H1 (cell line): ENCODE data around the gene SDF2L1. TPM values are rescaled to one million over a fixed set of nuclear protein-coding genes. Genes with fewer than 3 reads are reported as not detected.

Source experiments
- CTCF ChIA-PET: fragments of 300-600 bp; sonication (Branson Sonifier 250); formaldehyde crosslinking; loops from one replicate; lab custom pipeline; 2021; ENCODE audit not compliant: partially characterized antibody; lab: Charles Lee
- POLR2A ChIA-PET: fragments of 300-600 bp; sonication (Branson Sonifier 250); formaldehyde crosslinking; loops from one replicate; lab custom pipeline; 2021; ENCODE audit warnings: inconsistent platforms; ENCODE audit not compliant: partially characterized antibody; lab: Charles Lee
- DNase-seq, 2 experiments: peaks; one replicate each; pipeline versions ENCODE4 v3.0.0 to v3.0.0-alpha.2; 2010 to 2022; ENCODE audit warnings: low spot score in 2 of 2, low read depth in 1 of 2, mixed read lengths in 1 of 2
- FAIRE-seq: peaks from 2 replicates; lab custom pipeline; 2011; peaks lifted over from hg19 to GRCh38; lab: Jason Lieb, UNC
- H2AFZ ChIP-seq: 2 replicates; pipeline ENCODE4 v1.8.1; 2012; ENCODE audit warnings: low read length, inconsistent platforms
- H2AK5ac ChIP-seq: 2 replicates; pipeline ENCODE4 v1.6.1; 2013; ENCODE audit warnings: low read depth, low read length
- H2BK120ac ChIP-seq: replicated peaks from 2 replicates; pipeline ENCODE3; 2013; ENCODE audit warnings: low read depth, low read length, inconsistent platforms
- H2BK12ac ChIP-seq: 2 replicates; pipeline ENCODE4 v1.6.1; 2013; ENCODE audit warnings: low read depth, low read length
- H2BK15ac ChIP-seq: 2 replicates; pipeline ENCODE4 v1.6.1; 2013; ENCODE audit warnings: low read length
- H2BK20ac ChIP-seq: 2 replicates; pipeline ENCODE4 v1.6.1; 2013; ENCODE audit warnings: low read length
- H2BK5ac ChIP-seq: 2 replicates; pipeline ENCODE4 v1.6.1; 2013; ENCODE audit warnings: low read depth, low read length
- H3K14ac ChIP-seq: 2 replicates; pipeline ENCODE4 v1.6.1; 2013; ENCODE audit warnings: inconsistent platforms; ENCODE audit not compliant: insufficient read length
- H3K18ac ChIP-seq: 2 replicates; pipeline ENCODE4 v1.6.1; 2013; ENCODE audit warnings: low read length; ENCODE audit errors: extremely low read depth
- H3K23ac ChIP-seq: 2 replicates; pipeline ENCODE4 v1.6.1; 2013; ENCODE audit warnings: inconsistent platforms; ENCODE audit not compliant: insufficient read length
- H3K23me2 ChIP-seq: 2 replicates; pipeline ENCODE4 v1.6.1; 2013; ENCODE audit warnings: low read depth, low read length
- H3K27ac ChIP-seq: 2 replicates; pipeline ENCODE4 v1.6.1; 2011; ENCODE audit warnings: low read depth, low read length, inconsistent platforms
- H3K27me3 ChIP-seq, 4 experiments: replicated peaks in 1 of 4; 1 replicate in 1 of 4; 2 replicates in 3 of 4; pipeline versions ENCODE4 v1.6.1 to v1.8.1; 2011 to 2013; ENCODE audit warnings: low read length in 3 of 4, mild to moderate bottlenecking in 3 of 4, inconsistent platforms in 2 of 4, mixed read lengths in 2 of 4, moderate library complexity in 1 of 4; ENCODE audit not compliant: control insufficient read depth in 3 of 4, insufficient read depth in 3 of 4; ENCODE audit errors: extremely low read depth in 1 of 4
- H3K36me3 ChIP-seq, 4 experiments: 2 replicates each; pipeline versions ENCODE4 v1.6.1 to v1.8.1; 2011 to 2013; ENCODE audit warnings: mild to moderate bottlenecking in 4 of 4, low read length in 3 of 4, moderate library complexity in 2 of 4, control low read depth in 1 of 4, inconsistent platforms in 1 of 4; ENCODE audit not compliant: insufficient read depth in 4 of 4, control insufficient read depth in 2 of 4
- H3K4ac ChIP-seq: replicated peaks from 2 replicates; pipeline ENCODE3; 2013; ENCODE audit warnings: low read length, low read depth, mixed read lengths, inconsistent platforms; ENCODE audit not compliant: insufficient read length
- H3K4me1 ChIP-seq, 4 experiments: replicated peaks in 1 of 4; 1 replicate in 1 of 4; 2 replicates in 3 of 4; pipeline versions ENCODE4 v1.6.1 to v1.8.1; 2011 to 2013; ENCODE audit warnings: low read length in 3 of 4, inconsistent platforms in 2 of 4, mixed read lengths in 1 of 4; ENCODE audit not compliant: insufficient read depth in 4 of 4, control insufficient read depth in 3 of 4
- H3K4me2 ChIP-seq, 2 experiments: 2 replicates each; pipeline versions ENCODE4 v1.6.1 to v1.8.1; 2011 to 2013; ENCODE audit warnings: low read depth in 2 of 2, low read length in 2 of 2, control low read depth in 1 of 2, inconsistent platforms in 1 of 2, mild to moderate bottlenecking in 1 of 2; ENCODE audit not compliant: insufficient read depth in 1 of 2
- H3K4me3 ChIP-seq, 4 experiments: fragments of 200-600, 300-600 bp in 1 of 4; sonication (generic), shearing (Covaris generic), sonication (Bioruptor Twin) in 1 of 4; 2 replicates each; pipeline versions ENCODE4 v1.5.1 to v1.8.1; 2011 to 2016; ENCODE audit warnings: low read length in 4 of 4, low read depth in 3 of 4, control low read depth in 2 of 4, inconsistent platforms in 2 of 4, mild to moderate bottlenecking in 2 of 4, mixed read lengths in 1 of 4, moderate library complexity in 1 of 4; ENCODE audit not compliant: insufficient read depth in 2 of 4; ENCODE audit errors: extremely low read depth in 1 of 4
- H3K56ac ChIP-seq: replicated peaks from 2 replicates; pipeline ENCODE3; 2013; ENCODE audit warnings: low read depth, mild to moderate bottlenecking, mixed read lengths, low read length, inconsistent platforms; ENCODE audit not compliant: insufficient read length
- H3K79me1 ChIP-seq: 2 replicates; pipeline ENCODE4 v1.6.1; 2013; ENCODE audit warnings: low read depth, low read length, control low read depth
- H3K79me2 ChIP-seq, 2 experiments: 2 replicates each; pipeline versions ENCODE4 v1.6.1 to v1.8.1; 2012 to 2013; ENCODE audit warnings: low read length in 2 of 2, mild to moderate bottlenecking in 2 of 2, inconsistent platforms in 1 of 2; ENCODE audit not compliant: insufficient read depth in 2 of 2, control insufficient read depth in 1 of 2
- H3K9ac ChIP-seq, 4 experiments: replicated peaks in 1 of 4; 1 replicate in 1 of 4; 2 replicates in 3 of 4; pipeline versions ENCODE4 v1.6.1 to v1.8.1; 2011 to 2013; ENCODE audit warnings: low read depth in 3 of 4, low read length in 3 of 4, control low read depth in 2 of 4, mild to moderate bottlenecking in 2 of 4, moderate library complexity in 2 of 4, inconsistent platforms in 1 of 4; ENCODE audit errors: extremely low read depth in 1 of 4
- H3K9me3 ChIP-seq, 2 experiments: 2 replicates each; pipeline versions ENCODE4 v1.6.1 to v1.8.1; 2012 to 2013; ENCODE audit warnings: mild to moderate bottlenecking in 2 of 2, moderate library complexity in 2 of 2, control low read depth in 1 of 2, inconsistent platforms in 1 of 2, low read depth in 1 of 2, low read length in 1 of 2, mixed read lengths in 1 of 2; ENCODE audit not compliant: insufficient read depth in 2 of 2
- H4K20me1 ChIP-seq, 2 experiments: replicated peaks in 1 of 2; 2 replicates each; pipeline versions ENCODE3 to v1.8.1; 2011 to 2013; ENCODE audit warnings: inconsistent platforms in 2 of 2, low read length in 2 of 2, mild to moderate bottlenecking in 1 of 2; ENCODE audit not compliant: insufficient read depth in 2 of 2, control insufficient read depth in 1 of 2
- H4K5ac ChIP-seq: 2 replicates; pipeline ENCODE4 v1.6.1; 2013; ENCODE audit warnings: low read length, low read depth, mixed read lengths, inconsistent platforms; ENCODE audit not compliant: insufficient read length
- H4K8ac ChIP-seq: 2 replicates; pipeline ENCODE4 v1.8.0; 2013; ENCODE audit warnings: mild to moderate bottlenecking, moderate library complexity, low read length, inconsistent platforms; ENCODE audit not compliant: insufficient read depth; ENCODE audit errors: extremely low read depth
- H4K91ac ChIP-seq: replicated peaks from 2 replicates; pipeline ENCODE3; 2013; ENCODE audit warnings: low read length, mixed read lengths, inconsistent platforms; ENCODE audit not compliant: insufficient read length
- SIRT6 ChIP-seq: IDR thresholded peaks from one replicate; pipeline ENCODE4 v1.7.1; 2012; ENCODE audit warnings: low read length, inconsistent platforms
- SP2 ChIP-seq: IDR thresholded peaks from 2 replicates; pipeline ENCODE4 v1.6.1; 2012; ENCODE audit warnings: mild to moderate bottlenecking, low read length, inconsistent platforms
- WGBS, 2 experiments: shearing (Covaris generic) in 1 of 2; methylation state at CpG; one replicate each; pipeline versions ENCODE4 v1.1.6 to v1.1.7; 2013 to 2015; ENCODE audit warnings: low lambda C conversion rate in 2 of 2, mixed read lengths in 2 of 2, inconsistent platforms in 1 of 2, low coverage in 1 of 2, missing lambda C conversion rate in 1 of 2; ENCODE audit not compliant: insufficient replicate concordance in 2 of 2, insufficient coverage in 1 of 2, insufficient read length in 1 of 2; ENCODE audit errors: extremely low coverage in 1 of 2, missing lambda C conversion rate in 1 of 2; 5-methylcytosine and 5-hydroxymethylcytosine counted together
- polyA plus RNA-seq, 7 experiments: library from polyadenylated mRNA; depleted of rRNA in 3 of 7; stranded (reverse) in 5 of 7; unstranded in 2 of 7; fragments of >200 nt in 5 of 7; fragments of 200-250 nt in 2 of 7; gene quantifications; 1 replicate in 5 of 7; 2 replicates in 1 of 7; 4 replicates in 1 of 7; pipeline versions ENCODE4 v1.2.1 to v1.2.3, GENCODE V29; 2011 to 2013; ENCODE audit warnings: missing spikeins in 2 of 7, mixed read lengths in 2 of 7
- total RNA-seq: library from RNA; stranded (reverse); fragmentation: NEBNext Ultra II Directional; extraction: Animal tissue kit (Norgen Biotek cat#: 25700); gene quantifications from 2 replicates; pipeline ENCODE4 v1.2.1, GENCODE V29; 2021

Gene SDF2L1
- total and polyA plus RNA-seq, 2 of the 8 experiments (the other 6 are each of a cell fraction or from before 2014, with no cell fraction given) = 51.1 to 59.6 TPM

- H2AK5ac ChIP-seq = no peak overlapping the region
- no peak overlapping the region for H3K18ac ChIP-seq
- DNase-seq (no peak), FAIRE-seq (no peak)
- H3K79me1 ChIP-seq = peaks cover 18% of the 10 kb centered on the region
- H3K23me2 ChIP-seq = no peaks in the 10 kb centered on the region
- H4K5ac ChIP-seq = no peak overlapping the region
- H3K56ac ChIP-seq = no peak overlapping the region
- ChIA-PET POLR2A (interaction anchor here (1.5 to 2.1 kb wide), 3 partner anchors 13 to 57 kb away, joined by 3 to 5 read pairs (median 4); no protein-coding TSS in a partner anchor), CTCF (interaction anchor here (0.5 to 24.1 kb wide), 13 partner anchors 9 to 336 kb away, joined by 3 to 499 read pairs (median 9); partner anchors contain the start of genes CCDC116 and SDF2L1)
- no peak overlapping the region for H2BK120ac ChIP-seq
- no peak overlapping the region for H2BK12ac ChIP-seq
- no peak overlapping the region for H3K9ac ChIP-seq
- H4K20me1 ChIP-seq = peaks cover 34 to 46% of the 10 kb centered on the region in 2 experiments
- H2BK15ac ChIP-seq = no peak overlapping the region
- WGBS, 2 experiments = 86% methylated on average over 6 of the region's 7 CpGs; no CpG with 5 or more reads in 1 of the 2 experiments
- H3K9me3 ChIP-seq = no peaks in the 10 kb centered on the region
- no peaks in the 10 kb centered on the region for H3K27me3 ChIP-seq
- no peak overlapping the region for H2BK20ac ChIP-seq
- peaks cover 0 to 23% of the 10 kb centered on the region in 2 experiments; a peak in 1 of 4 replicates for H3K79me2 ChIP-seq
- no peaks in the 10 kb centered on the region; a peak in 4 of 7 replicates for H3K4me1 ChIP-seq
- H4K8ac ChIP-seq = no peak overlapping the region
- H4K91ac ChIP-seq = no peak overlapping the region
- H3K4me2 ChIP-seq = no peak overlapping the region
- H3K4me3 ChIP-seq = no peak overlapping the region
- no peak overlapping the region for H3K14ac ChIP-seq
- H2AFZ ChIP-seq = no peak overlapping the region
- no peak overlapping the region for H3K23ac ChIP-seq
- no peak for TF ChIP-seq SIRT6
- no peak for TF ChIP-seq SP2
- H3K4ac ChIP-seq = no peak overlapping the region
- no peak overlapping the region for H3K27ac ChIP-seq
- H3K36me3 ChIP-seq = peaks cover 0 to 15% (median 3%) of the 10 kb centered on the region in 4 experiments; a peak in 4 of 8 replicates
- no peak overlapping the region for H2BK5ac ChIP-seq
Observed at GRCh38 chr22:21623648-21623970, 18.5 kb upstream of the SDF2L1 start.
